Right ventricle myocardium superior (tissue), 1 donor: ENCODE results near the gene FOXL3. TPM values are rescaled to one million over a fixed set of nuclear protein-coding genes. Genes with fewer than 3 reads are reported as not detected.

ENCODE experiments used
- ATAC-seq: fragments of 200-7000 bp; cut with Tn5 transposase; one replicate; pipeline ENCODE4 v1.9.1; 2020; ENCODE audit warnings: mild to moderate bottlenecking; ENCODE audit not compliant: poor library complexity
- DNase-seq: peaks from one replicate; pipeline ENCODE4 v3.0.0-alpha.2; 2020
- intact Hi-C: fragments of 100-400 bp; cut with DNase I; formaldehyde crosslinking; loops from one replicate; pipeline ENCODE4 v1.11.2; 2022
- total RNA-seq: library from RNA; stranded (reverse); fragmentation: NEBNext Ultra II Directional; extraction: Animal tissue kit (Norgen Biotek cat#: 25700); gene quantifications from one replicate; pipeline ENCODE4 v1.2.1, GENCODE V29; 2021
- donor health status: DM: no; HTN: yes; CAD: no; lungs with severe emphysema.

Gene FOXL3
- total RNA-seq, 1 donor from 2014 or later, result not detected

- DNase-seq, result peak; percentile 28
- no peak for ATAC-seq
- intact Hi-C loops, result no loop called here
Measured at GRCh38 chr7:280461-280860, 9.5 kb upstream of the FOXL3 start.

DNA sequence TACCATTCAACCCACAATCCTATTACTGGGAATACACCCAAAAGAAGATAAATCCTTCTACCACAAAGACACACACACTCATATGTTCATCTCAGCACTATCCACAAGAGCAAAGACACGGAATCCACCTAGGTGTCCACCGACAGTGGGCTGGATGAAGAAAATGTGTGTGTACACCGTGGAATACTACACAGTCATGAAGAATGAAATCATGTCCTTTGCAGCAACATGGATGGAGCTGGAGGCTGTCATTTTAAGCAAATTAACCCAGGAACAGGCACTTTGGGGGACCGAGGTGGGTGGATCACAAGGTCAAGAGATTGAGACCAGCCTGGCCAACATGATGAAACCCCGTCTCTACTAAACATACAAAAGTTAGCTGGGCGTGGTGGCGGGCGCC is 8.3 kb upstream of the FOXL3 start:
- ATAC-seq, result no peak
- intact Hi-C loops, result no loop called here
- DNase-seq, result no peak

DNA sequence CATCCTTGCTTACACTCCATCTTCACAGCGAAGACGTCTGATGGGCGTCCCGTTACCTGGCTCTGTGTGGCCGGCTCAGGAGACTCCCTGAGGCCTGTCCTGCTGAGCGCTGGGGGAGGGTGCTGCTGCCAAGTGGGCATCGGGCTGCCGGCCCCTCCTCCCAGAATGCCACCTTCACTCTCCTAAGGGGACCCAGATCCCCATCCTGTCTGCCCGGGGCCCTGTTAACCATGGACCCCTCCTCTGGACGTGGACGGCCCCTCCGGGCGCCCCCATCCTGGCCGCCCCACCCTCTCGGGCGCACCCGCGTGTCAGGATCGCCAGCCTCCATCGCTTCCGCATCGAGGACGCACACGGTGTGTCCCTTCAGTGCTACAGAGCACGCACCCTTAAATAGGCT is 7.3 kb upstream of the FOXL3 start:
- no peak for ATAC-seq
- intact Hi-C loops, result no loop called here
- DNase-seq, result peak; percentile 22

- no peak for DNase-seq
Measured at GRCh38 chr7:284762-285722, 4.9 kb upstream of the FOXL3 start.

DNA sequence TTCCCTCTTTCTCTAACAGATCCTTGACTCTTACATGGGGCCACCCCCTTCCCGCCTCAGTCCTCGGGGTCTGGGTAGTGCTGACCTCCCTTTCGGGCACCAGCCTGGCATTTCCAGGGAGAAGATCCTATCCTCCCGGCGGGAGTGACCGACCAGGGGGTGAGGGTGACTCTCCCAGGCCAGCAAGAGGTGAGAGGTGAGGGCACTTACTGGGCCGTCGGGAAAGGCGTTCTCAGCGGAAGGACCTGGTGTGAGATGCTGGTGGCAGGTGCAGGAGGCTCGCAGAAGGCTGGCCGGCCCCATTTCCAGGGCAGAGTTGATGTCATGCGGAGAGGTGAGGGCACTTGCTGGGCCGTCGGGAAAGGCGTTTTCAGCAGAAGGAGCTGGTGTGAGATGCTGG is 4.2 kb upstream of the FOXL3 start:
- intact Hi-C loops, result no loop called here
- no peak for DNase-seq
- no peak for ATAC-seq

More at GRCh38 chr7:284762-285722, 4.9 kb upstream of the FOXL3 start:
- intact Hi-C loops, result no loop called here
- no peak for ATAC-seq

DNA sequence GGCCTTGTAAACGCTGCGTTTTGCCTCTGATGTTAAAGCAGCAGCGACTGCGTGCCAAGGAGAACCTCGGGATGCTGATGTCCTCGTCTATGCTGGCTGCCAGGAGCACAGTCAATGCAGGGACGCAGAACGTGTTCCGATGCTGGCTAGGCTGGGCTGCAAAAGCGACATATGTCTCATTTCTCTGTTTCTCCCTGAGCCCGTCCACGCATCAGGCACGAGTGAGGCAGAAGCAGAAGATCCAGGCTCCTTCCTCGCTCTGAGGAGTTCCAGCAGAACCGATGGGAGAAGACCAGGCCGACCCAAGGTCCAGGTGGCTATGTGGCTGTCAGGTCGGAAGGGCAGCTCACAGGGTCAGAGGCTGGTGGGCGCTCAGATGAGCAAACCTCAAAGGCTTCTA is 3.7 kb upstream of the FOXL3 start:
- ATAC-seq, result no peak
- intact Hi-C loops, result no loop called here
- no peak for DNase-seq

- DNase-seq (no peak), ATAC-seq (no peak)
- intact Hi-C loops, result no loop called here
Measured at GRCh38 chr7:288671-289101, 1.3 kb upstream of the FOXL3 start.

DNA sequence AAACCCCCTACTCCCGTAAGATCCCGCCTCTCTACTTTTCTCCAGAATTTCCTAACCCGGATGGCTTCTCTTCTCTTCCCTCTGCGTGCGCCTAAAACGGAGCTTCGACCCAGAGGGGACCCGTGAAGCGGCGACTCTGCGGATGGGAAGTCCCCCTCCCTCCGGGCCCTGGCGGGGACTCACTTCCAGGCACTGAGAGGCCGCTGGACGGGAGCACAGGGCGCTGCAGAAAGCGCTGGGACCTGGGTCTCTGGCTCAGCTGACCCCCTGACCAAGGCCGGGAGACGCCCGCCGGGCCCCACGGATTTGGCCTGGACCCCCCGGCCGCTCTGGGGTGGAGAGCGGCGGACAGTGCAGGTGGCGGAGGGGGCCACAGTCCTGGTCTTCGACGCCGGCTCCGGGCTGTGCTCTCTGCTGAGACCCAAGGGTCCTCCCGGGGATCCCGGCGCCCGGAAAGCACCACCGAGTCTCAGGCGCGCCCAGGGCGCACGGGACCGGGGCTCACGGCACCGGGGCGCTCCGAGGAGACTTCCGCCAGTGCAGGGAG is 688 bp upstream of the FOXL3 start:
- ATAC-seq (no peak), DNase-seq (no peak)
- intact Hi-C loops, result no loop called here

GRCh38 chr7:290554-291372 is 793 bp downstream of the FOXL3 start:
- ATAC-seq, result no peak
- no peak for DNase-seq
- intact Hi-C loops, result no loop called here

GRCh38 chr7:291373-292092 is 1.6 kb downstream of the FOXL3 start:
- ATAC-seq (no peak), DNase-seq (no peak)
- intact Hi-C loops, result no loop called here

- intact Hi-C loops, result no loop called here
- ATAC-seq (no peak), DNase-seq (no peak)
Measured at GRCh38 chr7:292226-292625, 2.3 kb downstream of the FOXL3 start.

GRCh38 chr7:292826-293225 is 2.9 kb downstream of the FOXL3 start:
- no peak for ATAC-seq
- DNase-seq, result no peak

GRCh38 chr7:293681-294439 is 3.9 kb downstream of the FOXL3 start:
- ATAC-seq, result no peak
- intact Hi-C loops, result no loop called here
- no peak for DNase-seq

More at GRCh38 chr7:292826-293225, 2.9 kb downstream of the FOXL3 start:
- intact Hi-C loops, result no loop called here

GRCh38 chr7:294440-295154 is 4.6 kb downstream of the FOXL3 start:
- intact Hi-C loops, result no loop called here
- ATAC-seq, result no peak
- DNase-seq, result no peak

GRCh38 chr7:295155-296154 is 5.5 kb downstream of the FOXL3 start:
- no peak for ATAC-seq
- intact Hi-C loops, result no loop called here
- DNase-seq, result no peak

DNA sequence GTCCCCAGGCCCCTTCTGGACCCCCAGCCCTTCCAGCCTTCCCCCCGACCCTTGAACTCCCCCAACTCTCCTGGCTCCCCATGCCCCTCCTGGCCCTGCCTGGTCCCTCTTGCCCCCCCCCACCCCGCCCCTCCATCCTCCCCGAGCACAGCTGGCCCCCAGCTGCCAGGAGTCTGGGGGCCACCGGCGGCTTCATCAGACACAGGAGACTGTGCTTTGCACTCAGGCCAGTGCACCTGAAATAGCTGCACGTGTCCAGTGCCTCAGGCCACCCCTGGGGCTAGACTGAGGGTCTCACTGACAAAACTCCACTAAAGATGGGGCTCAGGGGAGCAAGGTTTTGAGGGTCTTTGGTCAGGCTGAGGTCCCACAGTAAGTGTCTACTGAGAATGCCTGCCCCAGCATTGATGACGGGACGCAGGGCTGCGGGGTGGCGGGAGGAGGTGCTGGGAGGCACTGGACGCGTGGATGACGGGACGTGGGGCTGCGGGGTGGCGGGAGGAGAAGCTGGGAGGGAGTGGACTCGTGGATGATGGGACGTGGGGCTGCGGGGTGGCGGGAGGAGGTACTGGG is 6.5 kb downstream of the FOXL3 start:
- DNase-seq, result no peak
- no peak for ATAC-seq
- intact Hi-C loops, result no loop called here
